Cardiac atrium fibroblast (primary cell): Measurements from ENCODE around the gene NKX3-2. TPM values are rescaled to one million over a fixed set of nuclear protein-coding genes. Genes with fewer than 3 reads are reported as not detected.

ENCODE experiments used
- total RNA-seq: library from RNA; depleted of rRNA; stranded (reverse); fragments of >200 nt; gene quantifications from 2 replicates; pipeline ENCODE4 v1.2.3, GENCODE V29; 2015

The NKX3-2 gene
- total RNA-seq = not detected in 2 replicates

DNA sequence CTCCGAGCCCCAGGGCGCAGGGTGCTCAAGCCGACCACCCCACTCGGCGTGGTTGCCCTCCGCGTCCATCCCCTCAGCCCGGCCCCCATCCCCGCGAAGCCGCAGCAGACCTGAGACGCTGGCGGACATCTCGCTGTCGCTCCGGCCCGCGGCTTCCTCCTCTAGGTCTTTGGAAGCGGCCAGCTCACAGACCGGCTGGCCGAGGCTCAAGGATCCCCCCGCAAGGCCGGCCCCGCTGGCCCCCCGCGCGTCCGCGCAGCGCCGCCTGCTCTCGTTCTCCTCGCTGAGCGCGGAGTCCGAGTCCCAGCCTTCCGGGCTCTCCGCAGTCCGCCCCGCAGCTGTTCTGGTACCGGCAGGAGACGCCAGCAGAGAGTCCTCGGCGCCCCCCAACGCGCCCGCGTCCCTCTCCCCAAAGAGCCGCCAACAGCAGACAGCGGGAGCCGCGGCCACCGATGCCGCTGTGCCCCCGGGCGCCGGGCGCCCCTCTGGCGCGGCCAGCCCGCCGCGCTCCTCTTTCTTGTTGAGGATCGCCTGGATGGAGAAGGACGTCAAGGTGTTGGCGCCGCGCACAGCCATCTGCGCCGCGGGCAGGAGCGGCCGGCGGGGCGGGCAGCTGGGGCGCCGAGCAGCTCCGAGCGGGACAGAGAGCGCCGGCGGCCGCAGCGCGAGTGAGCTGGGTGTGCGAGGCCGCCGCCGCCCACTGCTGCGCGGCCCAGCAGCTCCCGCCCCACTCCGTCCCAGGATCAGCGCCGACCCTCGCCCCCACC, at the start of gene NKX3-2:
Gene NKX3-2, minus strand, starts transcription at position 670 of the 767 bp plus-strand sequence. Its CDS starts 94 bp downstream, at position 576.

Other genes with a start within 250 kb of the NKX3-2 start
- 15.7 and 24.4 TPM in 2 replicates for gene RAB28, start 60.2 kb downstream of the NKX3-2 start, total RNA-seq
- 15.5 and 15.7 TPM in 2 replicates for gene BOD1L1, start 83.2 kb upstream of the NKX3-2 start, total RNA-seq